ENCODE data around the gene APPL2. TPM values are rescaled to one million over a fixed set of nuclear protein-coding genes. Genes with fewer than 3 reads are reported as not detected.

APPL2 gene
- total RNA-seq, 1 experiment from 2014 or later: 35.5 TPM

- POLR2A ChIA-PET: no interaction called here
- TF ChIP-seq CTCF (IDR thresholded peaks at IDR 0.05; ENCODE audit: unreplicated experiment): no peak
- Mint-ChIP-seq H3K4me3 (ENCODE audit: unreplicated experiment) (no peak overlapping the region), H3K4me1 (ENCODE audit: insufficient read depth, unreplicated experiment) (peaks cover 15% of the 10 kb centered on the region), H3K9me3 (ENCODE audit: unreplicated experiment) (no peaks in the 10 kb centered on the region), H3K36me3 (ENCODE audit: insufficient read depth, unreplicated experiment) (peaks cover 43% of the 10 kb centered on the region), H3K27me3 (ENCODE audit: insufficient read depth, unreplicated experiment) (no peaks in the 10 kb centered on the region), H3K27ac (ENCODE audit: low read depth, unreplicated experiment) (peak overlapping the region; percentile 35)
- no TSS peak for BruUV-seq (replicated peaks)
- CTCF ChIA-PET: interaction anchor here (0.5 kb wide), 1 partner anchor 1291 kb away, joined by 3 read pairs; no protein-coding TSS in a partner anchor
- intact Hi-C loops (cut with micrococcal nuclease): no loop called here
- DNase-seq (ENCODE audit: unreplicated experiment): no peak
Observed at GRCh38 chr12:105228966-105229365, 7.0 kb downstream of the APPL2 start.

GRCh38 chr12:105228494-105228893 lies 7.5 kb downstream of the APPL2 start:
- BruUV-seq (replicated peaks): no TSS peak
- DNase-seq (ENCODE audit: unreplicated experiment): no peak
- Mint-ChIP-seq H3K27ac (ENCODE audit: low read depth, unreplicated experiment) (peak overlapping the region; percentile 35), H3K36me3 (ENCODE audit: insufficient read depth, unreplicated experiment) (peaks cover 47% of the 10 kb centered on the region), H3K9me3 (ENCODE audit: unreplicated experiment) (no peaks in the 10 kb centered on the region), H3K4me1 (ENCODE audit: insufficient read depth, unreplicated experiment) (peaks cover 10% of the 10 kb centered on the region), H3K4me3 (ENCODE audit: unreplicated experiment) (no peak overlapping the region), H3K27me3 (ENCODE audit: insufficient read depth, unreplicated experiment) (no peaks in the 10 kb centered on the region)
- POLR2A ChIA-PET: interaction anchor here (0.8 kb wide), 1 partner anchor 10 kb away, joined by 3 read pairs; no protein-coding TSS in a partner anchor
- intact Hi-C loops (cut with micrococcal nuclease): no loop called here
- CTCF ChIA-PET: no interaction called here
- no peak for TF ChIP-seq CTCF (IDR thresholded peaks at IDR 0.05; ENCODE audit: unreplicated experiment)

GRCh38 chr12:105227879-105228278 lies 8.1 kb downstream of the APPL2 start:
- intact Hi-C loops (cut with micrococcal nuclease): no loop called here
- CTCF ChIA-PET: no interaction called here
- H3K4me3 Mint-ChIP-seq (ENCODE audit: unreplicated experiment): no peak overlapping the region
- no TSS peak for BruUV-seq (replicated peaks)
- no peaks in the 10 kb centered on the region for H3K27me3 Mint-ChIP-seq (ENCODE audit: insufficient read depth, unreplicated experiment)
- TF ChIP-seq CTCF (IDR thresholded peaks at IDR 0.05; ENCODE audit: unreplicated experiment): no peak
- H3K36me3 Mint-ChIP-seq (ENCODE audit: insufficient read depth, unreplicated experiment): peaks cover 53% of the 10 kb centered on the region
- POLR2A ChIA-PET: interaction anchor here (0.8 to 2.6 kb wide), 2 partner anchors 8 to 10 kb away, joined by 3 to 12 read pairs; partner anchors contain the start of gene APPL2
- no peaks in the 10 kb centered on the region for H3K9me3 Mint-ChIP-seq (ENCODE audit: unreplicated experiment)
- no peak for DNase-seq (ENCODE audit: unreplicated experiment)
- H3K27ac Mint-ChIP-seq (ENCODE audit: low read depth, unreplicated experiment): no peak overlapping the region
- peaks cover 10% of the 10 kb centered on the region for H3K4me1 Mint-ChIP-seq (ENCODE audit: insufficient read depth, unreplicated experiment)

GRCh38 chr12:105226219-105226618 lies 9.8 kb downstream of the APPL2 start:
- Mint-ChIP-seq H3K9me3 (ENCODE audit: unreplicated experiment) (no peaks in the 10 kb centered on the region), H3K27ac (ENCODE audit: low read depth, unreplicated experiment) (no peak overlapping the region), H3K4me3 (ENCODE audit: unreplicated experiment) (no peak overlapping the region), H3K27me3 (ENCODE audit: insufficient read depth, unreplicated experiment) (no peaks in the 10 kb centered on the region), H3K36me3 (ENCODE audit: insufficient read depth, unreplicated experiment) (peaks cover 54% of the 10 kb centered on the region), H3K4me1 (ENCODE audit: insufficient read depth, unreplicated experiment) (peaks cover 10% of the 10 kb centered on the region)
- CTCF ChIA-PET: interaction anchor here (0.7 to 0.9 kb wide), 2 partner anchors 177 to 1616 kb away, joined by 3 read pairs; no protein-coding TSS in a partner anchor
- no peak for TF ChIP-seq CTCF (IDR thresholded peaks at IDR 0.05; ENCODE audit: unreplicated experiment)
- POLR2A ChIA-PET: interaction anchor here (2.6 kb wide), 1 partner anchor 9 kb away, joined by 12 read pairs; the partner anchor contains the start of gene APPL2
- no peak for DNase-seq (ENCODE audit: unreplicated experiment)
- no TSS peak for BruUV-seq (replicated peaks)
- intact Hi-C loops (cut with micrococcal nuclease): no loop called here
